Epithelial cell of proximal tubule (primary cell): ENCODE results near the gene FCN2. TPM values are rescaled to one million over a fixed set of nuclear protein-coding genes. Genes with fewer than 3 reads are reported as not detected.

ENCODE experiments used
- DNase-seq: peaks from one replicate; pipeline ENCODE4 v3.0.0-alpha.2; 2011; ENCODE audit warnings: low read depth
- H3K4me3 ChIP-seq: 2 replicates; pipeline ENCODE4 v1.5.1; 2011; ENCODE audit warnings: low read depth, mild to moderate bottlenecking, low read length
- CTCF ChIP-seq: conservative IDR thresholded peaks from 2 replicates; pipeline ENCODE4 v1.5.1; 2012; ENCODE audit warnings: low read depth, mild to moderate bottlenecking, low read length
- total RNA-seq: library from RNA; depleted of rRNA; stranded (reverse); fragments of >200 nt; gene quantifications from 2 replicates; pipeline ENCODE4 v1.2.3, GENCODE V29; 2015

Gene FCN2
- total RNA-seq, 1 donor from 2014 or later = not detected

GRCh38 chr9:134885001-134885678 is 4.5 kb downstream of the FCN2 start:
- no peak for DNase-seq
- no peak overlapping the region for H3K4me3 ChIP-seq

GRCh38 chr9:134885679-134886412 is 5.2 kb downstream of the FCN2 start:
- TF ChIP-seq CTCF = no peak
- no peak for DNase-seq

More at GRCh38 chr9:134885001-134885678, 4.5 kb downstream of the FCN2 start:
- TF ChIP-seq CTCF = no peak

GRCh38 chr9:134886413-134886913 is 5.9 kb downstream of the FCN2 start:
- no peak for DNase-seq
- no peak overlapping the region for H3K4me3 ChIP-seq
- no peak for TF ChIP-seq CTCF

More at GRCh38 chr9:134885679-134886412, 5.2 kb downstream of the FCN2 start:
- H3K4me3 ChIP-seq = no peak overlapping the region

- DNase-seq = no peak
- no peak for TF ChIP-seq CTCF
- no peak overlapping the region for H3K4me3 ChIP-seq
Observed at GRCh38 chr9:134887219-134887618, 6.6 kb downstream of the FCN2 start.

- no peak for DNase-seq
- H3K4me3 ChIP-seq = no peak overlapping the region
- TF ChIP-seq CTCF = no peak
Observed at GRCh38 chr9:134887686-134888602, 7.3 kb downstream of the FCN2 start.

GRCh38 chr9:134888603-134889190 is 8.1 kb downstream of the FCN2 start:
- no peak for DNase-seq
- TF ChIP-seq CTCF = no peak
- H3K4me3 ChIP-seq = no peak overlapping the region
